H1 (cell line): ENCODE results near the gene SERPING1. TPM values are rescaled to one million over a fixed set of nuclear protein-coding genes. Genes with fewer than 3 reads are reported as not detected.
A peak's percentile ranks its signal among the peaks of the same experiment; 100 is the strongest.

Source experiments
- ASH2L ChIP-seq: fragments of 200-600, 300-600 bp; sonication (generic); IDR thresholded peaks from one replicate; pipeline ENCODE4 v1.7.1; 2017; ENCODE audit warnings: low read length
- GTF2F1 ChIP-seq: IDR thresholded peaks from 2 replicates; pipeline ENCODE4 v1.6.1; 2012; ENCODE audit warnings: low read depth, low read length, improper control_type of control experiment, borderline replicate concordance
- KDM4A ChIP-seq: IDR thresholded peaks from one replicate; pipeline ENCODE4 v1.7.1; 2012; ENCODE audit warnings: low read depth, mild to moderate bottlenecking, moderate library complexity, low read length, inconsistent platforms; ENCODE audit not compliant: severe bottlenecking
- SIN3A ChIP-seq, 2 experiments: IDR thresholded peaks in 1 of 2; conservative IDR thresholded peaks in 1 of 2; 2 replicates each; pipeline ENCODE4 v1.6.1; 2011 to 2012; ENCODE audit warnings: low read length in 2 of 2, improper control_type of control experiment in 1 of 2, low read depth in 1 of 2, mild to moderate bottlenecking in 1 of 2
- TAF7 ChIP-seq: optimal IDR thresholded peaks from 2 replicates; pipeline ENCODE3; 2011; ENCODE audit warnings: low read depth, mild to moderate bottlenecking, inconsistent platforms, low read length, moderate library complexity, borderline replicate concordance
- TBP ChIP-seq: IDR thresholded peaks from 2 replicates; pipeline ENCODE4 v1.6.1; 2011; ENCODE audit warnings: low read depth, low read length, improper control_type of control experiment
- USF2 ChIP-seq: IDR thresholded peaks from 2 replicates; pipeline ENCODE4 v1.6.1; 2011; ENCODE audit warnings: low read length, improper control_type of control experiment
- polyA plus RNA-seq, 7 experiments: library from polyadenylated mRNA; depleted of rRNA in 3 of 7; stranded (reverse) in 5 of 7; unstranded in 2 of 7; fragments of >200 nt in 5 of 7; fragments of 200-250 nt in 2 of 7; gene quantifications; 1 replicate in 5 of 7; 2 replicates in 1 of 7; 4 replicates in 1 of 7; pipeline versions ENCODE4 v1.2.1 to v1.2.3, GENCODE V29; 2011 to 2013; ENCODE audit warnings: missing spikeins in 2 of 7, mixed read lengths in 2 of 7
- total RNA-seq: library from RNA; stranded (reverse); fragmentation: NEBNext Ultra II Directional; extraction: Animal tissue kit (Norgen Biotek cat#: 25700); gene quantifications from 2 replicates; pipeline ENCODE4 v1.2.1, GENCODE V29; 2021

Gene SERPING1
- total and polyA plus RNA-seq, 2 of the 8 experiments (the other 6 are each of a cell fraction or from before 2014, with no cell fraction given), result 50.9 to 54.8 TPM

GRCh38 chr11:57648801-57649735, 51.6 kb downstream of the SERPING1 start (continued):
- TF ChIP-seq GTF2F1 (no peak), KDM4A (no peak), TBP (0 out of 2 replicates have a peak, but pooled peaks have one; percentile 13), ASH2L (peak; percentile 53), USF2 (0 out of 2 replicates have a peak, but pooled peaks have one; percentile 8), TAF7 (peak; percentile 46), SIN3A (conservative IDR thresholded peaks at IDR 0.05 in 1 of 2, IDR thresholded peaks at IDR 0.05 in 1 of 2; ENCODE audit: low read depth in 1 of 2, low read length in 2 of 2) (peak in 1 of 2 experiments; percentile 65; a peak in 1 of 4 replicates)
